NCI-H2029 (cell line): ENCODE measurements around the gene CLEC11A.
"Not testable (repeated sequence)": the region's sequence is repeated elsewhere in the genome, so short reads cannot be mapped to it uniquely, and the experiment has no call there.

Experiments
- DNase-seq: peaks from one replicate; lab custom pipeline; 2025; lab: John Stamatoyannopoulos, UW

The CLEC11A gene

GRCh38 chr19:50759076-50759475 is 35.9 kb downstream of the CLEC11A start:
- not testable (repeated sequence) for DNase-seq

DNA sequence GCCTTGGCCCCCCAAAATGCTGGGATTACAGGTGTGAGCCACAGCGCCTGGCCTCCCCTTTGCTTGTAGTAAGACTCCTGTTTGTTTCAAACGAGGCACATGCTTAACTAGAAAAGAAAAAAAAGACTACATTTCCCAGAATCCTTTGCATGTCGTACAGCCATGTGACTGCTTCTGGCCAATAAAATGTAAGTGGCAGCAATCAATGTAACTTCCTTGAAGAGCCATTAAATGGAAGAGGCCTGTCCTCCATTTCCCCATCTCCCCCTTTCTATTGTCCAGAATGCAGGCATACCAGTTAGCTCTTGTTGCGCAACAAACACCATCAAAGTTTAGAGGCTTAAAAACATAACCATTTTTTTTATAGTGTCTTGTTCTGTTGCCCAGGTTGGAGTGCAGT is 36.7 kb downstream of the CLEC11A start:
- DNase-seq: peak; percentile 25

GRCh38 chr19:50761501-50761900 is 38.3 kb downstream of the CLEC11A start:
- not testable (repeated sequence) for DNase-seq

DNA sequence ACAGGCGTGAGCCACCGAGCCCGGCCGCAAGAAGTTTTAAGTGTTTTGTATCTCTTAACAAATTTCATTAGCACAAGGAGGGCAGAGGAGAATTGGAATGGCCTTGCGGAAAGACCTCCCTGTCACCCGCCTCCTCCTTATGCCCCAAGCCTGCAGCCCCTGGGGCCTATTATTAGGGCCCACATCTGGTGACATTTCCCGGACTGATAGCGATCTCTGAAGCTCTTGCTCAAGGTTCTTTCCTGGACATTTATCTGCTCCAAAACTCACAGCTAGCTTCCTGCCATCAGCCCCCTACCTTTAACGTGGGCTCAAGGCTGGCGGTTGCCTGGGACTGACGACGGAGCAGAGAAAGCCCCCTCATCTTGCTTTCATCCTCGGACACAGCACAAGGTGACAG is 40.4 kb downstream of the CLEC11A start:
- not testable (repeated sequence) for DNase-seq

DNA sequence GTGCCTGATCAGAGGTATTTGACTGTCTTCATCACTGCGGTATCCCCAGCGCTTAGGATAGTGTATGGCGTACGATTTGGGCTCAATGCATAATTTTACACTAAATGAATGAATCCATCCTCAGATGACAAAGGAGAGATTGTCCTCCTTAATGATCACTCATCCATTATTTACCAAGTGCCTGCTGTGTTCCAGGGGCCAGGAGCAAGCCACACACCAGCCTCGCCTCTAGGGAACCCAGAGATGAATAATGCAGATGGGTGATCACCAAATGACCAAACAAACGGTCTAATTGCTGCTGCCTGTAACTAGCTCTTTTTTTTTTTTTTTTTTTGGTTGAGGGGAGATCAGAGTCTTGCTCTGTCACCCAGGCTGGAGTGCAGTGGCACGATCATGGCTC is 41.2 kb downstream of the CLEC11A start:
- DNase-seq: no peak

DNA sequence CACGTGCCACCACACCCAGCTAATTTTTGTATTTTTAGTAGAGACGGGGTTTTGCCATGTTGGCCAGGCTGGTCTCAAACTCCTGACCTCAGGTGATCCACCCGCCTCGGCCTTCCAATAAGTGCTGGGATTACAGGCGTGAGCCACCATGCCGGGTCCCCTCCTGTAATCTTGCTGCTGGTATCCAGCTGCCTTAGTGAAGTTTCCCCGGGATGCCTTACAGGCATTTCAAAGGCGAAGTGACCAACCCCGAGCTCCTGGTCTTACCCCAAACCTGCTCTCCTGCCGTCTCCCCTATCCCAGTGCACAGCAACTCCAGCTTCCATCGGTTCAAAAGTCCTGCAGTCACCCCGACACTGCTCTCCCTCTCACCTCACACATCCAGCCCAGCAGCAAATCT is 43.6 kb downstream of the CLEC11A start:
- DNase-seq: not testable (repeated sequence)

DNA sequence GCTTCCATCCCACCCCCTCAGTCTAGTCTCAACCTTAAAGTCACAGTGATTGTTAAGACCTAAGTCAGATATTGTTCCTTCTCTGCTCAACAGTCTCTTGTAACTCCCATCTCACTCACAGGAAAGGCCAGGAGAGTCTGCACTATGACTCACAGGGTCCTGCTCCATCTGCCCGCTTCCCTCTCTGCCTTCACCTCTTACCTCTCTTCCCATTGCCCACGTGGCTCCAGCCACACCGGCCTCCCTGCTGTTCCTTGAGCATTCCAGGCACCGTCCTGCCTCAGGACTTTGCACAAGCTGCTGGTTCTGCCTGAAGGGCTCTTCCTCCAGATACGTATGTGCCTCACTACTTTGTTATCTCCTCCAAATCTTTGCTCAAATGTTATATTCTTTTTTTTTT is 44.1 kb downstream of the CLEC11A start:
- DNase-seq: not testable (repeated sequence)

- DNase-seq: no peak
Observed at GRCh38 chr19:50768277-50768676, 45.1 kb downstream of the CLEC11A start.

- not testable (repeated sequence) for DNase-seq
Observed at GRCh38 chr19:50770164-50770563, 47.0 kb downstream of the CLEC11A start, which contains the start of gene GPR32. Gene GPR32 (plus strand): TSS chr19:50770464. CDS start chr19:50770601, 137 bp downstream.

DNA sequence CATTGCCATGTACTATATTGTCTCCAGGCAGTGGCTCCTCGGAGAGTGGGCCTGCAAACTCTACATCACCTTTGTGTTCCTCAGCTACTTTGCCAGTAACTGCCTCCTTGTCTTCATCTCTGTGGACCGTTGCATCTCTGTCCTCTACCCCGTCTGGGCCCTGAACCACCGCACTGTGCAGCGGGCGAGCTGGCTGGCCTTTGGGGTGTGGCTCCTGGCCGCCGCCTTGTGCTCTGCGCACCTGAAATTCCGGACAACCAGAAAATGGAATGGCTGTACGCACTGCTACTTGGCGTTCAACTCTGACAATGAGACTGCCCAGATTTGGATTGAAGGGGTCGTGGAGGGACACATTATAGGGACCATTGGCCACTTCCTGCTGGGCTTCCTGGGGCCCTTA is 47.7 kb downstream of the CLEC11A start:
- no peak for DNase-seq

DNA sequence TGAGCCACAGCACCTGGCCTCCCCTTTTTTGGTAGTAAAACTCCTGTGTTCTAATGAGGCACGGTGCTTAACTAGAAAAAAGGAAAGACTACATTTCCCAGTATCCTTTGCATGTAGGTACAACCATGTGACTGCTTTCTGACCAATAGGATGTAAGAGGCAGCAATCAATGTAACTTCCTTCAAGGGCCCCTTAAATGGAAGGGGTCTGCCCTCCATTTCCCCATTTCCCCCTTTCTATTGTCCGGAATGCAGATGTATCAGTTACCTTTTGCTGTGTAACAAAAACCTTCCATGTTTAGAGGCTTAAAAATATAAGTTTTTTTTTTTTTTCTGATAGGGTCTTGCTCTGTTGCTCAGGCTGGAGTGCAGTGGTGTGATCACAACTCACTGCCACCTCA is 49.3 kb downstream of the CLEC11A start:
- no peak for DNase-seq

GRCh38 chr19:50772912-50773311 is 49.7 kb downstream of the CLEC11A start:
- not testable (repeated sequence) for DNase-seq

- DNase-seq: not testable (repeated sequence)
Observed at GRCh38 chr19:50773454-50773853, 50.3 kb downstream of the CLEC11A start.
